ENCODE measurements around the gene METTL25. TPM values are rescaled to one million over a fixed set of nuclear protein-coding genes. Genes with fewer than 3 reads are reported as not detected.

METTL25 gene
- total RNA-seq, 1 donor from 2014 or later: 8.0 TPM

- peaks cover 10% of the 10 kb centered on the region for H3K36me3 Mint-ChIP-seq (ENCODE audit: low read depth)
- no peak overlapping the region for H3K4me3 Mint-ChIP-seq
- no peak for TF ChIP-seq CTCF (conservative IDR thresholded peaks at IDR 0.05)
- DNase-seq (ENCODE audit: low read depth, low spot score): no peak
- no peak overlapping the region for H3K27ac Mint-ChIP-seq (ENCODE audit: unreplicated experiment)
- H3K27me3 Mint-ChIP-seq (ENCODE audit: low read depth): no peaks in the 10 kb centered on the region
- peaks cover 2% of the 10 kb centered on the region for H3K9me3 Mint-ChIP-seq
- no peaks in the 10 kb centered on the region for H3K4me1 Mint-ChIP-seq
These were observed 7.9 kb downstream of the METTL25 start for GRCh38 chr12:82366197-82366596.

- no peak for TF ChIP-seq CTCF (conservative IDR thresholded peaks at IDR 0.05)
- Mint-ChIP-seq H3K4me1 (no peaks in the 10 kb centered on the region), H3K9me3 (peaks cover 11% of the 10 kb centered on the region), H3K27me3 (ENCODE audit: low read depth) (no peaks in the 10 kb centered on the region), H3K4me3 (no peak overlapping the region), H3K36me3 (ENCODE audit: low read depth) (peaks cover 30% of the 10 kb centered on the region), H3K27ac (ENCODE audit: unreplicated experiment) (no peak overlapping the region)
- DNase-seq (ENCODE audit: low read depth, low spot score): no peak
These were observed 16.9 kb downstream of the METTL25 start for GRCh38 chr12:82375201-82375600.

- DNase-seq (ENCODE audit: low read depth, low spot score): no peak
- Mint-ChIP-seq H3K36me3 (ENCODE audit: low read depth) (peaks cover 7% of the 10 kb centered on the region), H3K27ac (ENCODE audit: unreplicated experiment) (no peak overlapping the region), H3K27me3 (ENCODE audit: low read depth) (no peaks in the 10 kb centered on the region), H3K4me1 (no peaks in the 10 kb centered on the region), H3K4me3 (no peak overlapping the region), H3K9me3 (peaks cover 5% of the 10 kb centered on the region)
- no peak for TF ChIP-seq CTCF (conservative IDR thresholded peaks at IDR 0.05)
These were observed 20.7 kb downstream of the METTL25 start for GRCh38 chr12:82378997-82379396.

GRCh38 chr12:82383930-82384552 lies 25.7 kb downstream of the METTL25 start:
- H3K9me3 Mint-ChIP-seq: peaks cover 2% of the 10 kb centered on the region
- H3K36me3 Mint-ChIP-seq (ENCODE audit: low read depth): no peaks in the 10 kb centered on the region
- H3K4me1 Mint-ChIP-seq: no peaks in the 10 kb centered on the region
- no peaks in the 10 kb centered on the region for H3K27me3 Mint-ChIP-seq (ENCODE audit: low read depth)
- no peak overlapping the region for H3K27ac Mint-ChIP-seq (ENCODE audit: unreplicated experiment)
- peak; percentile 66 for TF ChIP-seq CTCF (conservative IDR thresholded peaks at IDR 0.05)
- DNase-seq (ENCODE audit: low read depth, low spot score): no peak
- no peak overlapping the region for H3K4me3 Mint-ChIP-seq

- Mint-ChIP-seq H3K27ac (ENCODE audit: unreplicated experiment) (no peak overlapping the region), H3K9me3 (no peaks in the 10 kb centered on the region), H3K4me3 (no peak overlapping the region), H3K36me3 (ENCODE audit: low read depth) (no peaks in the 10 kb centered on the region), H3K27me3 (ENCODE audit: low read depth) (no peaks in the 10 kb centered on the region), H3K4me1 (no peaks in the 10 kb centered on the region)
- no peak for DNase-seq (ENCODE audit: low read depth, low spot score)
- no peak for TF ChIP-seq CTCF (conservative IDR thresholded peaks at IDR 0.05)
These were observed 40.5 kb downstream of the METTL25 start for GRCh38 chr12:82398879-82399278.
